CD4-positive, alpha-beta T cell treated with Interleukin-1 beta for 1 hour (primary cell): ENCODE measurements around the gene FLOT1.

Experiments used
- DNase-seq, 2 donors: peaks; one replicate each; pipeline ENCODE4 v3.0.0-alpha.2; 2020 to 2022

The FLOT1 gene

DNA sequence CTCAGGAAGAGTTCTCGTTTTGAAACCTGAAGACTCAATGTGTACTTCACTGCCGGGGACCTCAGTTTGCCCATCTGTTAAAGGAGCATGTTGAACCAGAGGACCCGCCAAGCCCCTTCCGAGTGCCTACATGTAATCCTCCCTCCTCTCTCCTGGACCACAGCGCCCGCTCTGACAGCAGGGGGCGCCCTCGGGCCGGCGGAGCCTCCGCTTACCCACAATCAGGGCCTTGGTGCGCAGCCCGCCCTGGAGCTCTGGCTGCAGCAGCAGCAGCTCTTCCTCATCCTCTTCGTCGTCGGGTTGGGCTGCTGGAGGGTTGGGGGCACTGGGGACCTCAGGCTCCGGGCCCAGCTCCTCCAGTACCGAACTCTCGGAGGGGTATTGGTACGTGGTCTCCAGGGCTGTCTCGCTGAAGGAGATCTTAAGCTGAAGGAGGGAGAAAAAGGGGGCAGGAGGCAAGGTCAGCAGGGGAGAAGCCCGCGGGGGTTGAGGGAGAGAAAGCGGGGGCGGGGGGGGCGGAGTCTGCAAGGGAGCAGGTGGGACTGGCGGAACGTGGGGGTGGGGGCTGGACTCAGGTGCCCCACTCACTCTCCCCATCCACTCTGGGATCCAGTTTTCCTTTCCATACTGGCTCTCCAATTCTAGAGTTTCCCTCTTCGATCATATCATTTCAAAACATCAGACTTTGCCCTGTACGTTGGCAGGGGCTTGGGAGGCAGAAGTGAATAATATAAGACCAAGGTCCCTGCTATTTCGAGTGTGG is 63.3 kb downstream of the FLOT1 start:
- peak; percentile 91 to 92 for DNase-seq
